HEK293 (cell line): Measurements from ENCODE around the gene GID8.

Experiments
- CTCF ChIA-PET: fragments of 350-600 bp; formaldehyde crosslinking; extraction: SDS; loops from one replicate; lab custom pipeline; 2021; ENCODE audit warnings: antibody characterized with exemption; lab: Yijun Ruan, JAX
- POLR2A ChIA-PET: fragments of 300-600 bp; formaldehyde crosslinking; extraction: SDS; loops from one replicate; lab custom pipeline; 2020; ENCODE audit warnings: antibody characterized with exemption, inconsistent platforms; lab: Yijun Ruan, JAX
- H3K27ac ChIP-seq: fragments of 200-500 bp; sonication (Bioruptor generic); 2 replicates; pipeline ENCODE4 v1.5.1; 2014; ENCODE audit warnings: low read depth, low read length, control low read depth, inconsistent platforms; ENCODE audit errors: extremely low read depth
- H3K36me3 ChIP-seq, 2 experiments: fragments of 200-500 bp in 1 of 2; sonication (Bioruptor generic) in 1 of 2; 1 replicate in 1 of 2; 2 replicates in 1 of 2; pipeline ENCODE4 v1.5.1; 2014 to 2017; ENCODE audit warnings: inconsistent platforms in 2 of 2, low read length in 2 of 2; ENCODE audit not compliant: control insufficient read depth in 2 of 2, insufficient read depth in 1 of 2
- H3K4me1 ChIP-seq: fragments of 200-500 bp; sonication (Bioruptor generic); 2 replicates; pipeline ENCODE4 v1.5.1; 2014; ENCODE audit warnings: mild to moderate bottlenecking, low read length, inconsistent platforms; ENCODE audit not compliant: control insufficient read depth, insufficient read depth
- H3K4me3 ChIP-seq: 2 replicates; pipeline ENCODE4 v1.5.1; 2011; ENCODE audit warnings: low read depth, mild to moderate bottlenecking, control low read depth, low read length, moderate library complexity
- H3K9me3 ChIP-seq: fragments of 200-500 bp; sonication (Bioruptor generic); 2 replicates; pipeline ENCODE4 v1.5.1; 2014; ENCODE audit warnings: low read depth, low read length, inconsistent platforms; ENCODE audit not compliant: control insufficient read depth, insufficient read depth
- HOXA7 ChIP-seq: sonication (generic); formaldehyde crosslinking; IDR thresholded peaks from 2 replicates; pipeline ENCODE4 v1.8.1; 2022; ENCODE audit warnings: missing genetic modification reagents, borderline replicate concordance
- PRDM10 ChIP-seq: fragments of 450-650 bp; formaldehyde crosslinking; IDR thresholded peaks from 2 replicates; pipeline ENCODE4 v1.5.1; 2016; ENCODE audit warnings: missing biosample characterization, missing genetic modification characterization
- SCRT2 ChIP-seq: fragments of 450-650 bp; formaldehyde crosslinking; IDR thresholded peaks from 2 replicates; pipeline ENCODE4 v1.5.1; 2016; ENCODE audit warnings: missing biosample characterization, missing genetic modification characterization
- ZBTB1 ChIP-seq: fragments of 450-650 bp; formaldehyde crosslinking; IDR thresholded peaks from 2 replicates; pipeline ENCODE4 v1.5.1; 2016; ENCODE audit warnings: missing biosample characterization, missing genetic modification characterization
- ZFHX2 ChIP-seq: fragments of 450-650 bp; formaldehyde crosslinking; conservative IDR thresholded peaks from 2 replicates; pipeline ENCODE4 v1.5.1; 2016; ENCODE audit warnings: missing biosample characterization, missing genetic modification characterization
- ZNF239 ChIP-seq: fragments of 450-650 bp; formaldehyde crosslinking; IDR thresholded peaks from 2 replicates; pipeline ENCODE4 v1.5.1; 2016; ENCODE audit warnings: missing biosample characterization, missing genetic modification characterization
- ZNF341 ChIP-seq: fragments of 450-650 bp; formaldehyde crosslinking; IDR thresholded peaks from 2 replicates; pipeline ENCODE4; 2016; ENCODE audit warnings: low read depth, missing biosample characterization, missing genetic modification characterization
- ZNF354C ChIP-seq: fragments of 450-650 bp; formaldehyde crosslinking; IDR thresholded peaks from 2 replicates; pipeline ENCODE4 v1.5.1; 2016; ENCODE audit warnings: missing biosample characterization, missing genetic modification characterization, low read depth, borderline replicate concordance
- ZNF510 ChIP-seq: fragments of 450-650 bp; formaldehyde crosslinking; IDR thresholded peaks from 2 replicates; pipeline ENCODE4 v1.5.1; 2018; ENCODE audit warnings: mild to moderate bottlenecking, missing genetic modification characterization, missing biosample characterization; ENCODE audit not compliant: insufficient replicate concordance
- ZNF529 ChIP-seq: fragments of 450-650 bp; formaldehyde crosslinking; IDR thresholded peaks from 2 replicates; pipeline ENCODE4 v1.5.1; 2017; ENCODE audit warnings: missing genetic modification characterization, missing biosample characterization; ENCODE audit not compliant: insufficient replicate concordance
- ZNF530 ChIP-seq: fragments of 450-650 bp; formaldehyde crosslinking; IDR thresholded peaks from 2 replicates; pipeline ENCODE4 v1.5.1; 2016; ENCODE audit warnings: low read depth, missing biosample characterization, missing genetic modification characterization
- ZNF544 ChIP-seq: fragments of 450-650 bp; formaldehyde crosslinking; IDR thresholded peaks from 2 replicates; pipeline ENCODE4 v1.5.0; 2017; ENCODE audit warnings: missing biosample characterization, missing genetic modification characterization
- ZNF658 ChIP-seq: fragments of 450-650 bp; formaldehyde crosslinking; IDR thresholded peaks from 2 replicates; pipeline ENCODE4; 2016; ENCODE audit warnings: missing biosample characterization, missing genetic modification characterization
- ZNF707 ChIP-seq: fragments of 450-650 bp; formaldehyde crosslinking; IDR thresholded peaks from 2 replicates; pipeline ENCODE4 v1.5.1; 2016; ENCODE audit warnings: missing biosample characterization, missing genetic modification characterization
- ZNF791 ChIP-seq: fragments of 450-650 bp; formaldehyde crosslinking; IDR thresholded peaks from 2 replicates; pipeline ENCODE4 v1.5.1; 2016; ENCODE audit warnings: missing biosample characterization, missing genetic modification characterization
- ZNF843 ChIP-seq: fragments of 450-650 bp; formaldehyde crosslinking; IDR thresholded peaks from 2 replicates; pipeline ENCODE4 v1.5.1; 2016; ENCODE audit warnings: missing biosample characterization, missing genetic modification characterization
- TF ChIP-seq, protein P1 (sequence below): fragments of 450-650 bp; formaldehyde crosslinking; conservative IDR thresholded peaks from 2 replicates; pipeline ENCODE4 v1.5.1; 2016; ENCODE audit warnings: low read depth, missing biosample characterization, missing genetic modification characterization
- TF ChIP-seq, protein P2 (sequence below): fragments of 450-650 bp; formaldehyde crosslinking; IDR thresholded peaks from 2 replicates; pipeline ENCODE4 v1.5.1; 2016; ENCODE audit warnings: missing biosample characterization, missing genetic modification characterization
- TF ChIP-seq, protein P3 (sequence below): fragments of 450-650 bp; formaldehyde crosslinking; IDR thresholded peaks from 2 replicates; pipeline ENCODE4 v1.5.1; 2016; ENCODE audit warnings: missing biosample characterization, missing genetic modification characterization, low read depth
- TF ChIP-seq, protein P4 (sequence below): fragments of 450-650 bp; formaldehyde crosslinking; IDR thresholded peaks from 2 replicates; pipeline ENCODE4 v1.5.1; 2017; ENCODE audit warnings: missing biosample characterization, mild to moderate bottlenecking, missing genetic modification characterization, moderate library complexity

The GID8 gene

GRCh38 chr20:62979876-62980373 is 42.0 kb downstream of the GID8 start (continued):
- TF ChIP-seq, protein P1, sequence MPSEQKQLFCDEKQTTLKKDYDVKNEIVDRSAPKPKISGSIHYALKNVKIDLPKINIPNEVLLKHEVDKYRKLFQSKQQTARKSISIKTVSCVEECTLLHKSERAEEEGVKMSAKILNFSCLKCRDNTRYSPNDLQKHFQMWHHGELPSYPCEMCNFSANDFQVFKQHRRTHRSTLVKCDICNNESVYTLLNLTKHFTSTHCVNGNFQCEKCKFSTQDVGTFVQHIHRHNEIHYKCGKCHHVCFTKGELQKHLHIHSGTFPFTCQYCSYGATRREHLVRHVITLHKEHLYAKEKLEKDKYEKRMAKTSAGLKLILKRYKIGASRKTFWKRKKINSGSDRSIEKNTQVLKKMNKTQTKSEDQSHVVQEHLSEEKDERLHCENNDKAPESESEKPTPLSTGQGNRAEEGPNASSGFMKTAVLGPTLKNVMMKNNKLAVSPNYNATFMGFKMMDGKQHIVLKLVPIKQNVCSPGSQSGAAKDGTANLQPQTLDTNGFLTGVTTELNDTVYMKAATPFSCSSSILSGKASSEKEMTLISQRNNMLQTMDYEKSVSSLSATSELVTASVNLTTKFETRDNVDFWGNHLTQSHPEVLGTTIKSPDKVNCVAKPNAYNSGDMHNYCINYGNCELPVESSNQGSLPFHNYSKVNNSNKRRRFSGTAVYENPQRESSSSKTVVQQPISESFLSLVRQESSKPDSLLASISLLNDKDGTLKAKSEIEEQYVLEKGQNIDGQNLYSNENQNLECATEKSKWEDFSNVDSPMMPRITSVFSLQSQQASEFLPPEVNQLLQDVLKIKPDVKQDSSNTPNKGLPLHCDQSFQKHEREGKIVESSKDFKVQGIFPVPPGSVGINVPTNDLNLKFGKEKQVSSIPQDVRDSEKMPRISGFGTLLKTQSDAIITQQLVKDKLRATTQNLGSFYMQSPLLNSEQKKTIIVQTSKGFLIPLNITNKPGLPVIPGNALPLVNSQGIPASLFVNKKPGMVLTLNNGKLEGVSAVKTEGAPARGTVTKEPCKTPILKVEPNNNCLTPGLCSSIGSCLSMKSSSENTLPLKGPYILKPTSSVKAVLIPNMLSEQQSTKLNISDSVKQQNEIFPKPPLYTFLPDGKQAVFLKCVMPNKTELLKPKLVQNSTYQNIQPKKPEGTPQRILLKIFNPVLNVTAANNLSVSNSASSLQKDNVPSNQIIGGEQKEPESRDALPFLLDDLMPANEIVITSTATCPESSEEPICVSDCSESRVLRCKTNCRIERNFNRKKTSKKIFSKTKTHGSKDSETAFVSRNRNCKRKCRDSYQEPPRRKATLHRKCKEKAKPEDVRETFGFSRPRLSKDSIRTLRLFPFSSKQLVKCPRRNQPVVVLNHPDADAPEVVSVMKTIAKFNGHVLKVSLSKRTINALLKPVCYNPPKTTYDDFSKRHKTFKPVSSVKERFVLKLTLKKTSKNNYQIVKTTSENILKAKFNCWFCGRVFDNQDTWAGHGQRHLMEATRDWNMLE = no peak
- TF ChIP-seq, protein P2, sequence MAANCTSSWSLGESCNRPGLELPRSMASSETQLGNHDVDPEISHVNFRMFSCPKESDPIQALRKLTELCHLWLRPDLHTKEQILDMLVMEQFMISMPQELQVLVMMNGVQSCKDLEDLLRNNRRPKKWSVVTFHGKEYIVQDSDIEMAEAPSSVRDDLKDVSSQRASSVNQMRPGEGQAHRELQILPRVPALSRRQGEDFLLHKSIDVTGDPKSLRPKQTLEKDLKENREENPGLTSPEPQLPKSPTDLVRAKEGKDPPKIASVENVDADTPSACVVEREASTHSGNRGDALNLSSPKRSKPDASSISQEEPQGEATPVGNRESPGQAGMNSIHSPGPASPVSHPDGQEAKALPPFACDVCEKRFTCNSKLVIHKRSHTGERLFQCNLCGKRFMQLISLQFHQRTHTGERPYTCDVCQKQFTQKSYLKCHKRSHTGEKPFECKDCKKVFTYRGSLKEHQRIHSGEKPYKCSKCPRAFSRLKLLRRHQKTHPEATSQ (tag by site-specific recombination) = no peak
- TF ChIP-seq ZNF544 (tag by site-specific recombination) = no peak

GRCh38 chr20:62980380-62980960 is 42.5 kb downstream of the GID8 start:
- TF ChIP-seq SCRT2 (tag by site-specific recombination) = no peak
- no peak for TF ChIP-seq PRDM10
- TF ChIP-seq ZNF530 (tag by site-specific recombination) = no peak
- TF ChIP-seq, protein P3, sequence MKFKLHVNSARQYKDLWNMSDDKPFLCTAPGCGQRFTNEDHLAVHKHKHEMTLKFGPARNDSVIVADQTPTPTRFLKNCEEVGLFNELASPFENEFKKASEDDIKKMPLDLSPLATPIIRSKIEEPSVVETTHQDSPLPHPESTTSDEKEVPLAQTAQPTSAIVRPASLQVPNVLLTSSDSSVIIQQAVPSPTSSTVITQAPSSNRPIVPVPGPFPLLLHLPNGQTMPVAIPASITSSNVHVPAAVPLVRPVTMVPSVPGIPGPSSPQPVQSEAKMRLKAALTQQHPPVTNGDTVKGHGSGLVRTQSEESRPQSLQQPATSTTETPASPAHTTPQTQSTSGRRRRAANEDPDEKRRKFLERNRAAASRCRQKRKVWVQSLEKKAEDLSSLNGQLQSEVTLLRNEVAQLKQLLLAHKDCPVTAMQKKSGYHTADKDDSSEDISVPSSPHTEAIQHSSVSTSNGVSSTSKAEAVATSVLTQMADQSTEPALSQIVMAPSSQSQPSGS (tag by site-specific recombination) = no peak
- no peak for TF ChIP-seq ZNF791 (tag by site-specific recombination)
- TF ChIP-seq ZFHX2 (tag by site-specific recombination) = no peak
- no peak for TF ChIP-seq ZNF510 (tag by site-specific recombination)
- TF ChIP-seq HOXA7 (CRISPR knock-in tag) = no peak
- no peak for TF ChIP-seq ZNF843
- no peak for TF ChIP-seq ZNF529 (tag by site-specific recombination)
- TF ChIP-seq, protein P4, sequence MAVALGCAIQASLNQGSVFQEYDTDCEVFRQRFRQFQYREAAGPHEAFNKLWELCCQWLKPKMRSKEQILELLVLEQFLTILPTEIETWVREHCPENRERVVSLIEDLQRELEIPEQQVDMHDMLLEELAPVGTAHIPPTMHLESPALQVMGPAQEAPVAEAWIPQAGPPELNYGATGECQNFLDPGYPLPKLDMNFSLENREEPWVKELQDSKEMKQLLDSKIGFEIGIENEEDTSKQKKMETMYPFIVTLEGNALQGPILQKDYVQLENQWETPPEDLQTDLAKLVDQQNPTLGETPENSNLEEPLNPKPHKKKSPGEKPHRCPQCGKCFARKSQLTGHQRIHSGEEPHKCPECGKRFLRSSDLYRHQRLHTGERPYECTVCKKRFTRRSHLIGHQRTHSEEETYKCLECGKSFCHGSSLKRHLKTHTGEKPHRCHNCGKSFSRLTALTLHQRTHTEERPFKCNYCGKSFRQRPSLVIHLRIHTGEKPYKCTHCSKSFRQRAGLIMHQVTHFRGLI = no peak
- no peak for TF ChIP-seq ZNF658
- no peak for TF ChIP-seq ZNF354C (tag by site-specific recombination)
- TF ChIP-seq ZNF239 (tag by site-specific recombination) = no peak
- no peak for TF ChIP-seq ZNF341 (tag by site-specific recombination)
- TF ChIP-seq ZBTB1 (tag by site-specific recombination) = no peak
- TF ChIP-seq ZNF707 (tag by site-specific recombination) = no peak
- CTCF ChIA-PET = interaction anchor here (0.6 to 1.0 kb wide), 3 partner anchors 27 to 478 kb away, joined by 3 to 8 read pairs (median 4); no protein-coding TSS in a partner anchor
- H3K36me3 ChIP-seq = no peaks in the 10 kb centered on the region
- H3K27ac ChIP-seq = no peak overlapping the region
- H3K4me3 ChIP-seq = no peak overlapping the region
- no peaks in the 10 kb centered on the region for H3K4me1 ChIP-seq
- no peaks in the 10 kb centered on the region for H3K9me3 ChIP-seq
- POLR2A ChIA-PET = no interaction called here
